ENCODE results near the gene ATF1.

Gene ATF1

DNA sequence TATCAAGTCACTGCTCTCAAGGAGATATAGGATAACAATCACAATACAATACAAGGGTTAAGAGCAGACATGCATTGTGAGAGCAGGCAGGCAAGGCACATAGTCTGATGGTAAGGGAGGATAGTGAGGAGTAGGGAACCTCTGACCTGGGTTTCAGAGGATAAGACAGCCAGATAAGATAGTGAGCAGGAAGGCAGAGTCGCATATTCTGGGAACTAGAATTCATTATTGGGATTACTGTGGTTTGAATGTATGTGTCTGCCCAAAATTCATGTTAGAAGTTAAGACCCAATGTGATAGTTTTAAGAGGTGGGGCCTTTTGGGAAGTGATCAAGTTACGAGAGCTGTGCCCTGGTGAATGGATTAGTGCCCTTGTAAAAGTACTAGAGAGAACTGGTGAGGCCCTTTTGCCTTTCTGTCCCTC, 14.4 kb upstream of the ATF1 start:
- no peak for DNase-seq (ENCODE audit: low read depth)
- H3K4me3 ChIP-seq (ENCODE audit: low read length): no peak overlapping the region
- TF ChIP-seq, protein P1, sequence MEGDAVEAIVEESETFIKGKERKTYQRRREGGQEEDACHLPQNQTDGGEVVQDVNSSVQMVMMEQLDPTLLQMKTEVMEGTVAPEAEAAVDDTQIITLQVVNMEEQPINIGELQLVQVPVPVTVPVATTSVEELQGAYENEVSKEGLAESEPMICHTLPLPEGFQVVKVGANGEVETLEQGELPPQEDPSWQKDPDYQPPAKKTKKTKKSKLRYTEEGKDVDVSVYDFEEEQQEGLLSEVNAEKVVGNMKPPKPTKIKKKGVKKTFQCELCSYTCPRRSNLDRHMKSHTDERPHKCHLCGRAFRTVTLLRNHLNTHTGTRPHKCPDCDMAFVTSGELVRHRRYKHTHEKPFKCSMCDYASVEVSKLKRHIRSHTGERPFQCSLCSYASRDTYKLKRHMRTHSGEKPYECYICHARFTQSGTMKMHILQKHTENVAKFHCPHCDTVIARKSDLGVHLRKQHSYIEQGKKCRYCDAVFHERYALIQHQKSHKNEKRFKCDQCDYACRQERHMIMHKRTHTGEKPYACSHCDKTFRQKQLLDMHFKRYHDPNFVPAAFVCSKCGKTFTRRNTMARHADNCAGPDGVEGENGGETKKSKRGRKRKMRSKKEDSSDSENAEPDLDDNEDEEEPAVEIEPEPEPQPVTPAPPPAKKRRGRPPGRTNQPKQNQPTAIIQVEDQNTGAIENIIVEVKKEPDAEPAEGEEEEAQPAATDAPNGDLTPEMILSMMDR (conservative IDR thresholded peaks at IDR 0.05; ENCODE audit: low read length): no peak

DNA sequence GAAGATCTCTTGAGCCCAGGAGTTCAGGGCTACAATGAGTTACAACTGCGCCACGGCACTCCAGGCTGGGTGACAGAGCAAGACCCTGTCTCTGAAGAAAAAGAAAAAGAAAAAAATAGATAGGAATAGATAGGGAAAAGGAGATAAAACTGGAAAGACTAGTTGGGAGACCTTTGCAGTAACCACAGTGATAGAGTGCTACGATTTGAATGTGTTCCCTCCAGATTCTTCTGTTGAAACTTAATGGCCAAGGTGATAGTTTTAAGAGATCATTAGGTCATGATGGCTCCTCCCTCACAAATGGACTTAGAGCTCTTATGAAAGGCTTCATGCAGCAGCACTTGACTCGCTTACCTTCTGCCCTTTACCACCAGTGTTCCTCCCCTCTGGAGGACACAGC, 13.5 kb upstream of the ATF1 start:
- no peak for DNase-seq (ENCODE audit: low read depth)
- TF ChIP-seq, protein P1 (conservative IDR thresholded peaks at IDR 0.05; ENCODE audit: low read length): no peak
- no peak overlapping the region for H3K4me3 ChIP-seq (ENCODE audit: low read length)

DNA sequence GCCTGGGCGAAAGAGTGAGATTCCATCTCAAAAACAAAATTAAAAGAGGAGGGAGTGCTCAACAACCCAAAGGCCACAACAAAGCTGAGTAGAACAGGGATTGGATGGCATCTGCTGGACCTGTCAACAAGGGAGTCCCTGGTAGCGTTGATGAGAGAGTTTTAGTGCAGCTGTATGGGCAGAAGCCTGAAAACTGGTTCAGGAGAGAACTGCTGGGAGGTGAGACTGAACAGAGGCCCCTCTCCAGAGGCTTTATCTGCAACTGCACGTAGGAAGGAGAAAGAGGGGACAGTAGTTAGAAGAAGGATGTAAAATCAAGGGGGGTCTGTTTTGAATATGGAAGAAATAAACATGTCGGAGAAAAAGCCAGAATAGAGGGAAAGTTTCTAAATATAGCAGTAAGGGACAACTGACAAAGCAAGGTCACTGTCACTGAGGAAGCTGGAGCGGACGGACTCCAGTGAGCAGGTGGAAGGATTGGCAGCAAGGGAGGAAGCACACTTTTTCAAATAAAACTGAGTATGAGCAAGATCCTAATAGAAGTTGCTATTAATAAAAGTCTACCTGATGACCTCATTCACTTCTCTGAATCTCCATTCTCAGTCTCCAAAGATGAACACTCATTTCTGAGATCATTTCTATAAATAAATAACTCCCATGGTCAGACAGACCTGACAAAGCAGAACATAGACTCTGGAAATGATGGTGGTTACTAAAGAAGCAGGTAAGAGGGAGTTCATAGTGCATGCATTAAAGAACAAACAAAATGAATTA, 11.8 kb upstream of the ATF1 start:
- H3K4me3 ChIP-seq (ENCODE audit: low read length): no peak overlapping the region
- no peak for DNase-seq (ENCODE audit: low read depth)
- TF ChIP-seq, protein P1 (conservative IDR thresholded peaks at IDR 0.05; ENCODE audit: low read length): no peak

DNA sequence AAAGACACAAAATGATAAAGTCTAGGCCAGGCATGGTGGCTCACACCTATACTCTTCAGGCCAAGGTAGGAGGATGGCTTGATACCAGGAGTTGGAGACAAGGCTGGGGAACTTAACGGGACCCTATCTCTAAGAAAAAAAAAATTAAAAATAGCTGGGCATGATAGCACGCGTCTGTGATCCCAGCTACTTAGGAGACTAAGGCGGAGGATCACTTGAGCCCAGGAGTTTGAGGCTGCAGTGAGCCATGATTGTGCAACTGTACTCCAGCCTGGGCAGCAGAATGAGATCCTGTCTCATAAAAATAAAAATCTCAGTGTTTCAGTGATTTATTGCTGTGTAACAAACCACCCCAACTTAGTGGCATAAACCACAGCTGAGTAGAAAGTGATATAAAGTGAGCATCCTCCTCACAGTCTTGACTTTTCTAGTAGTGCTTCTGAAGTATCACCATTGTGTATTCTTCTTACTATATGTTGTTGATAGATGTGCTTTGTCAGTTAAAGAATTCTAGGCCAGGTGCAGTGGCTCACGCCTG, 10.6 kb upstream of the ATF1 start:
- no peak overlapping the region for H3K4me3 ChIP-seq (ENCODE audit: low read length)
- TF ChIP-seq, protein P1 (conservative IDR thresholded peaks at IDR 0.05; ENCODE audit: low read length): no peak
- no peak for DNase-seq (ENCODE audit: low read depth)

DNA sequence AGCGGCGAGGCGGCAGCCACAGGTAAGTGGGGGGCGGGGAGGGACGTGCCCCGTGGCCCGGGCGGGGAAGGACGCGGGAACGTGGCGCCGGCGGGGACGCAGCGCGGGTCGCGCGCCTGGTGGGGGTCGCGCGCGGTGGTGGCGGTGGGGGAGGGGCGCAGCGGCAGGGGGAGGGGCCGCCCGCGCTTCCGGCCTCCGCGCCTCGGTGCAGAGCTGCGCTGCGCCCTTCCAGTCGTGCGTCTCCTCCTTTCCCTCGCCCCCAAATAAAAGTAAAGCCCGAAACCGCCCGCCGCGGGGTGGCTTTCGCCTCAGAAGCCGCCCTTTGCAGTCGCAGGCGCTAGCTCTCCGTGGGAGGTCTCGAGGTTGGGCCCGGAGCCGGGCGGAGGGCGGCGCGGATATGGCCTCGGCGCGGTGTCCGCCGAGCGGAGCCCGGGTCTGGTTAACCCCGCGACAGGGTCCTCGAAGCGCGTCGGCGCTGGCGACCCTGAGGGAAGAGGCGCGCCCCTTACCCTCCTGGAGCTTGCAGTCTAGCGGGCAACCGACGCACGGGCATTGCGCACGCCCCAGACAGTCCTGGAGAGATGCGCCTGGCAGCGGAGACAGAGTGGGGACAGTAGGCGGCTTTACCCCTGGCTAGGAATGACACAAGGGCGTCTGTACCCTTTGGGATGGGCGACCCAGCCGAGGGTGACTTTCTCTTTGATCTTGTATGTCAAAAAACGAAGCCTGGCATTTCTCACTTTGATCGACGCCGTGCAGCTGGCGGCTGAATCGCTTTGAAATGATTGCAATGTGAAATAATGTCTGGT, 589 bp downstream of the ATF1 start:
- TF ChIP-seq, protein P1 (conservative IDR thresholded peaks at IDR 0.05; ENCODE audit: low read length): no peak
- DNase-seq (ENCODE audit: low read depth): peak; percentile 39
- H3K4me3 ChIP-seq (ENCODE audit: low read length): peak overlapping the region; percentile 89

DNA sequence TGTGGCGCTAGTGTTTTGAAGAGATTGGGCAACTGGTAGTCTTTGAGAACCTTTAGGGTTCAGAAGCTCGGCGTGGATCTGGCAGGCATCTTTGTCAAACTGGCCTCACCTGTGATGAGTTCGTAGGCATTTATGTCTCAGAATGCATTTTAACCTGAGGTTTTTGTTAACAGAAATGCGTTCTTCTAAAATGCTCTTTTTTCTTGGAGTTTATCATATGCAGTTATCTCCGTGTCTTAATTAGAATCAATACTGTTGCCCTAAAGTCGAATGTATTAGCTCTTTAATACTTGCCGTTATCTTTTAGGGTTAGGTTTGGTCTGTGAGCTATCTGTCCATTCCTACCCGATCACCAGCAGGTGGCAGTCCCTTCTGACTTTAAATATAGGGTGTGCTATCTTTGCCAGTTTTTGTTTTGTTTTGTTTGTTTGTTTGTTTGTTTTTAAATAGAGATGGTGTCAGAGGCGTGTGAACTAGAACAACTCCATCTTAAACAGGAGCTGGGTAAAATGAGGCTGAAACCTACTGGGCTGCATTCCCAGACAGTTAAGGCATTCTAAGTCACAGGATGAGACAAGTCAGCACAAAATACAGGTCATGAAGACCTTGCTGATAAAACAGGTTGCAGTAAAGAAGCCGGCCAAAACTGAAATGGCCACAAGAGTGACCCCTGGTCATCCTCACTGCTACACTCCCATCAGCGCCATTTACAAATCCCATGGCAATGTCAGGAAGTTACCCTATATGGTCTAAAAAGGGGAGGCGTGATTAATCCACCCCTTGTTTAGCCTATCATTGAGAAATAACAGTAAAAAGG, 1.4 kb downstream of the ATF1 start:
- peak; percentile 58 for DNase-seq (ENCODE audit: low read depth)
- peak overlapping the region; percentile 89 for H3K4me3 ChIP-seq (ENCODE audit: low read length)
- TF ChIP-seq, protein P1 (conservative IDR thresholded peaks at IDR 0.05; ENCODE audit: low read length): peak; percentile 79

All from AG10803 (cell line).